ENCODE results near the gene EXOC3L4. TPM values are rescaled to one million over a fixed set of nuclear protein-coding genes. Genes with fewer than 3 reads are reported as not detected.

Gene EXOC3L4
- total and polyA plus RNA-seq, 9 of the 15 experiments (the other 6 are each of a cell fraction or from before 2014, with no cell fraction given) = 0.10 to 6.7 (median 0.98) TPM; not detected in 1

- TF ChIP-seq, protein P1, sequence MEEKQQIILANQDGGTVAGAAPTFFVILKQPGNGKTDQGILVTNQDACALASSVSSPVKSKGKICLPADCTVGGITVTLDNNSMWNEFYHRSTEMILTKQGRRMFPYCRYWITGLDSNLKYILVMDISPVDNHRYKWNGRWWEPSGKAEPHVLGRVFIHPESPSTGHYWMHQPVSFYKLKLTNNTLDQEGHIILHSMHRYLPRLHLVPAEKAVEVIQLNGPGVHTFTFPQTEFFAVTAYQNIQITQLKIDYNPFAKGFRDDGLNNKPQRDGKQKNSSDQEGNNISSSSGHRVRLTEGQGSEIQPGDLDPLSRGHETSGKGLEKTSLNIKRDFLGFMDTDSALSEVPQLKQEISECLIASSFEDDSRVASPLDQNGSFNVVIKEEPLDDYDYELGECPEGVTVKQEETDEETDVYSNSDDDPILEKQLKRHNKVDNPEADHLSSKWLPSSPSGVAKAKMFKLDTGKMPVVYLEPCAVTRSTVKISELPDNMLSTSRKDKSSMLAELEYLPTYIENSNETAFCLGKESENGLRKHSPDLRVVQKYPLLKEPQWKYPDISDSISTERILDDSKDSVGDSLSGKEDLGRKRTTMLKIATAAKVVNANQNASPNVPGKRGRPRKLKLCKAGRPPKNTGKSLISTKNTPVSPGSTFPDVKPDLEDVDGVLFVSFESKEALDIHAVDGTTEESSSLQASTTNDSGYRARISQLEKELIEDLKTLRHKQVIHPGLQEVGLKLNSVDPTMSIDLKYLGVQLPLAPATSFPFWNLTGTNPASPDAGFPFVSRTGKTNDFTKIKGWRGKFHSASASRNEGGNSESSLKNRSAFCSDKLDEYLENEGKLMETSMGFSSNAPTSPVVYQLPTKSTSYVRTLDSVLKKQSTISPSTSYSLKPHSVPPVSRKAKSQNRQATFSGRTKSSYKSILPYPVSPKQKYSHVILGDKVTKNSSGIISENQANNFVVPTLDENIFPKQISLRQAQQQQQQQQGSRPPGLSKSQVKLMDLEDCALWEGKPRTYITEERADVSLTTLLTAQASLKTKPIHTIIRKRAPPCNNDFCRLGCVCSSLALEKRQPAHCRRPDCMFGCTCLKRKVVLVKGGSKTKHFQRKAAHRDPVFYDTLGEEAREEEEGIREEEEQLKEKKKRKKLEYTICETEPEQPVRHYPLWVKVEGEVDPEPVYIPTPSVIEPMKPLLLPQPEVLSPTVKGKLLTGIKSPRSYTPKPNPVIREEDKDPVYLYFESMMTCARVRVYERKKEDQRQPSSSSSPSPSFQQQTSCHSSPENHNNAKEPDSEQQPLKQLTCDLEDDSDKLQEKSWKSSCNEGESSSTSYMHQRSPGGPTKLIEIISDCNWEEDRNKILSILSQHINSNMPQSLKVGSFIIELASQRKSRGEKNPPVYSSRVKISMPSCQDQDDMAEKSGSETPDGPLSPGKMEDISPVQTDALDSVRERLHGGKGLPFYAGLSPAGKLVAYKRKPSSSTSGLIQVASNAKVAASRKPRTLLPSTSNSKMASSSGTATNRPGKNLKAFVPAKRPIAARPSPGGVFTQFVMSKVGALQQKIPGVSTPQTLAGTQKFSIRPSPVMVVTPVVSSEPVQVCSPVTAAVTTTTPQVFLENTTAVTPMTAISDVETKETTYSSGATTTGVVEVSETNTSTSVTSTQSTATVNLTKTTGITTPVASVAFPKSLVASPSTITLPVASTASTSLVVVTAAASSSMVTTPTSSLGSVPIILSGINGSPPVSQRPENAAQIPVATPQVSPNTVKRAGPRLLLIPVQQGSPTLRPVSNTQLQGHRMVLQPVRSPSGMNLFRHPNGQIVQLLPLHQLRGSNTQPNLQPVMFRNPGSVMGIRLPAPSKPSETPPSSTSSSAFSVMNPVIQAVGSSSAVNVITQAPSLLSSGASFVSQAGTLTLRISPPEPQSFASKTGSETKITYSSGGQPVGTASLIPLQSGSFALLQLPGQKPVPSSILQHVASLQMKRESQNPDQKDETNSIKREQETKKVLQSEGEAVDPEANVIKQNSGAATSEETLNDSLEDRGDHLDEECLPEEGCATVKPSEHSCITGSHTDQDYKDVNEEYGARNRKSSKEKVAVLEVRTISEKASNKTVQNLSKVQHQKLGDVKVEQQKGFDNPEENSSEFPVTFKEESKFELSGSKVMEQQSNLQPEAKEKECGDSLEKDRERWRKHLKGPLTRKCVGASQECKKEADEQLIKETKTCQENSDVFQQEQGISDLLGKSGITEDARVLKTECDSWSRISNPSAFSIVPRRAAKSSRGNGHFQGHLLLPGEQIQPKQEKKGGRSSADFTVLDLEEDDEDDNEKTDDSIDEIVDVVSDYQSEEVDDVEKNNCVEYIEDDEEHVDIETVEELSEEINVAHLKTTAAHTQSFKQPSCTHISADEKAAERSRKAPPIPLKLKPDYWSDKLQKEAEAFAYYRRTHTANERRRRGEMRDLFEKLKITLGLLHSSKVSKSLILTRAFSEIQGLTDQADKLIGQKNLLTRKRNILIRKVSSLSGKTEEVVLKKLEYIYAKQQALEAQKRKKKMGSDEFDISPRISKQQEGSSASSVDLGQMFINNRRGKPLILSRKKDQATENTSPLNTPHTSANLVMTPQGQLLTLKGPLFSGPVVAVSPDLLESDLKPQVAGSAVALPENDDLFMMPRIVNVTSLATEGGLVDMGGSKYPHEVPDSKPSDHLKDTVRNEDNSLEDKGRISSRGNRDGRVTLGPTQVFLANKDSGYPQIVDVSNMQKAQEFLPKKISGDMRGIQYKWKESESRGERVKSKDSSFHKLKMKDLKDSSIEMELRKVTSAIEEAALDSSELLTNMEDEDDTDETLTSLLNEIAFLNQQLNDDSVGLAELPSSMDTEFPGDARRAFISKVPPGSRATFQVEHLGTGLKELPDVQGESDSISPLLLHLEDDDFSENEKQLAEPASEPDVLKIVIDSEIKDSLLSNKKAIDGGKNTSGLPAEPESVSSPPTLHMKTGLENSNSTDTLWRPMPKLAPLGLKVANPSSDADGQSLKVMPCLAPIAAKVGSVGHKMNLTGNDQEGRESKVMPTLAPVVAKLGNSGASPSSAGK (IDR thresholded peaks at IDR 0.05) = no peak
- no peak for TF ChIP-seq SMC3 (conservative IDR thresholded peaks at IDR 0.05; ENCODE audit: insufficient read depth, low read depth, low read length)
- no peak for TF ChIP-seq SMARCA5 (IDR thresholded peaks at IDR 0.05)
- no peak for TF ChIP-seq SMARCC2 (IDR thresholded peaks at IDR 0.05; ENCODE audit: low read depth)
- TF ChIP-seq NCOA2 (IDR thresholded peaks at IDR 0.05; ENCODE audit: partially characterized antibody in 2 of 2) = no peak
- no peak for TF ChIP-seq HCFC1 (IDR thresholded peaks at IDR 0.05; ENCODE audit: low read depth, low read length)
- TF ChIP-seq ZNF121 (CRISPR knock-in tag; conservative IDR thresholded peaks at IDR 0.05) = no peak
These were observed 28.0 kb downstream of the EXOC3L4 start (continued) for GRCh38 chr14:103122585-103122946.
